CD4-positive, alpha-beta T cell treated with Interferon gamma for 1 hour (primary cell): ENCODE results near the gene OR10V1.
"Not testable (repeated sequence)": the region's sequence is repeated elsewhere in the genome, so short reads cannot be mapped to it uniquely, and the experiment has no call there.

Experiments used
- DNase-seq: peaks from one replicate; pipeline ENCODE4 v3.0.0-alpha.2; 2020

OR10V1 gene

DNA sequence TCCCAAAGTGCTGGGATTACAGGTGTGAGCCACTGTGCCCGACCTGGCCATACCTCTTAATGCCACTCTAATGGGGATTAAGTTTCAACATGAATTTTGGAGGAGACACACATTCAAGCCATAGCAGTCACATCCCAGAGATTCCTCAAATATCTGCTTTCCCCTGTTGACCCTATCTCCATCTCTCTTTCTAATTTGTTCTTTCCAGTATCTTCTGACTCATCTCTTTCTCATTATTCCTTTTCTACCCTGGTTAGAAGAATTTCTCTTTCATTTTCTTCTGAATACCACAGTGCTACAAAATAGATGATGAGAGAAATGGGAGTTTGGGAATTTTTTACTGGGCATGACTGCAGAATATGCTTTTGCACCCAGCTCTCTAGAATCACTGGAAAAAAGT lies 5.1 kb downstream of the OR10V1 start:
- no peak for DNase-seq

DNA sequence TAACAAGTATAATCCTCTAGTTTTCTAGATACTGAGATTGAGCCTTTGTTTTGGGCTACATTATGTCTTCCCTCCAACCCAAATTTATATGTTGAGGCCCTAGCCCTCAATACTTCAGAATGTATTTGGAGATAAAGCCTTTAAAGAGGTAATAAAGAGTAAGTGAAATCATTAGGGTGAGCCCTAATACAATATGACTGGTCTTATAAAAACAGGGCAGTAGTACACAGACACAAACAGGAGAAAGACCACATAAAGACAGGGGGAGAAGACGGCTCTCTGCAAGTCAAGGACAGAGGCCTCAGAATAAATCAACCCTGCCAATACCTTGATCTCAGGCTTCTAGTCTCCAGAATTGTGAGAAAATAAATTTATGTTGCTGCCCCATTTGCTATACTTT lies 6.3 kb downstream of the OR10V1 start:
- DNase-seq: no peak

DNA sequence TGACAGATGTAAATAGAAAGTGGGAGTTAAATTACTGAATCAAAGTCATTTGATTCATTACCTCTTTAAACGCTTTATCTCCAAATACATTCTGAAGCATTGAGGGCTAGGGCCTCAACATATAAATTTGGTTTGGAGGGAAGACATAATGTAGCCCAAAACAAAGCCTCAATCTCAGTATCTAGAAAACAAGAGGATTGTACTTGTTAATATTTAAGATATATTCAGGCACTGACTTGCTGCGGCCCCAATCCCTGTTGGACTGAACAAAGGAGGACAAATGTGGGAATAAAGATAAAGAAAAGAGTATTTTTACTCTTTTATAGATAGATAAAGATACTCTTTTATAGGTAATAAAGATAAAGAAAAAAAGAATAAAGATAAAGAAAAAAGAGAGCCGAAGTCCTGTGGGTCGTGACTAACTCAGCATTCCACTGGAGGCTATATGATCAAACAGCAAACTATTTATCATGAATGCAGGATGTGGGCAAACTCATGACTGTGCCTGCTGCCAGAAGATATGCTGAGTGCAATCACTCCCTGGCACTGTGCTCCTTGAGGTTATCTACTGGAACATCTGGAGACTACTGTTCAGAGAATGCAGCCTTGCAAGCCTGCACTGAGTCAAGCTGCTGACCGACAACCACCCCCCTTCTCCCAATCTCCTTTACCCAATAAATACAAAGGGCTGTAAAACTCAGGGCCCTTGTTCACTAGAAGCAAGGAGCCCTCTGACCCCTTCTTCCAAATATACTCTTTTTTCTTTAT lies 6.9 kb downstream of the OR10V1 start:
- DNase-seq: no peak

DNA sequence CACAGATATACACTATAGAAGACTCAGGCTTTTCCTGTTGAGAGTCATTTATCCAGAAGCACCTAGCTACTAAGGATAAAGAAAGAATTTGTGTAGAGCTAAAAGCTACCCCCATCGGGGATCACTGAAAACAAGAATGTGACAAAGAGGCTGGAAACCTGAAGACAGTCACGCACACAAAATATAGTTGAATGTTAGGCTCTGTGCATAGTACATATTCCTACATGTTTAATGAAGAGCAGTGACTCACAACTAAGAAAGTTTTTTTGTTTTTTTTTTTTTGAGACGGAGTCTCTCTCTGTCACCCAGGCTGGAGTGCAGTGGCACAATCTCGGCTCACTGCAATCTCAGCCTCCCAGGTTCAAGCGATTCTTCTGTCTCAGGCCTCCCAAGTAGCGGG lies 8.4 kb downstream of the OR10V1 start:
- no peak for DNase-seq

DNA sequence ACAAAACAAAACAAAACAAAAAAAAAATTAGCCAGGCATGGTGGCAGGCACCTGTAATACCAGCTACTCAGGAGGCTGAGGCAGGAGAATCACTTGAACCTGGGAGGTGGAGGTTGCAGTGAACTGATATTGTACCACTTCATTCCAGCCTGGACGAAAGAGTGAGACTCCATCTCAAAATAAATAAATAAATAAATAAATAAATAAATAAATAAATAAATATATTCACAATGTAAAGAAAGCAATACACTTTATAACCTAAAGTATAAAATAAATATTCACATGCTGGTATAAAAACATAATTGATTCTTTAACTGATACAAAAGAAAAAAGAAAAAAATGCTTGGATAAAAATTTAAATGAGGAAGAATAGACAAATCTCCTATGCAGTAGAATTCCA lies 10.1 kb downstream of the OR10V1 start:
- not testable (repeated sequence) for DNase-seq

DNA sequence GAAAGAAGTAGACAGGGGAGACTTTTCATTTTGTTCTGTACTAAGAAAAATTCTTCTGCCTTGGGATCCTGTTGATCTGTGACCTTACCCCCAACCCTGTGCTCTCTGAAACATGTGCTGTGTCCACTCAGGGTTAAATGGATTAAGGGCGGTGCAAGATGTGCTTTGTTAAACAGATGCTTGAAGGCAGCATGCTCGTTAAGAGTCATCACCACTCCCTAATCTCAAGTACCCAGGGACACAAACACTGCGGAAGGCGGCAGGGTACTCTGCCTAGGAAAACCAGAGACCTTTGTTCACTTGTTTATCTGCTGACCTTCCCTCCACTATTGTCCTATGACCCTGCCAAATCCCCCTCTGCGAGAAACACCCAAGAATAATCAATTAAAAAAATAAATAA lies 13.5 kb downstream of the OR10V1 start:
- not testable (repeated sequence) for DNase-seq

DNA sequence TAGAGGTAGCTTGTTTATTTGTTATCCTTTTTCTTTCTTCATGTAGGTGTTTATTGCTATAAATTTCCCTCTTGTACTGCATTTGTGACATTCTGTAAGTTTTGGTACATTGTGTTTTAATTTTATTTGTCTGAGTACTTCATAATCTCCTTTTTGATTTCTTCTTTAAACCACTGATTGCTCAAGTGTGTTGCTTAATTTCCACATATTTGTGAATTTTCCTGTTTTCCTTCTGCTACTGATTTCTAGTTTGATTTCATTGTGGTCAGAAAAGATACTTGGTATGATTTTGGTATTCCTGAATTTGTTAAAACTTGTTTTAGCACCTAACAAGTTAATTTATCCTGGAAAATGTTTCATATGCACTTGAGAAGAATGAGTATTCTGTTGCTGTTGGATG lies 15.1 kb downstream of the OR10V1 start:
- DNase-seq: no peak

DNA sequence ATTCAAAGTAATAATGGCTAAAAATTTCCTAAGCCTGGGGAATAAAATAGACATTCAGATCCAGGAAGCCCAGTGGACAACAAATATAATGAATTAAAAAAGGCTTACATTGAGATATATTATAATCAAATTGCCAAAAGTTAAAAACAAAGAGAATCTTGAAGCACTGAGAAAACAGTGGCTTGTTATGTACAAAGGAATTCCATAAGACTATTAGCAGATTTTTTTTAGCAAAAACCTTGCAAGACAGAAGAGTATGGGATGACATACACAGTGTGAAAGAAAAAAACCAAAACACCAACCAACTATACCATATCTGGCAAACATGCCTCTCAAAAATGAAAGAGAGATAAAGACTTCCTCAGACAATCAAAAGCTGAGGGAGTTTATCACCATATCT lies 20.7 kb downstream of the OR10V1 start:
- no peak for DNase-seq

DNA sequence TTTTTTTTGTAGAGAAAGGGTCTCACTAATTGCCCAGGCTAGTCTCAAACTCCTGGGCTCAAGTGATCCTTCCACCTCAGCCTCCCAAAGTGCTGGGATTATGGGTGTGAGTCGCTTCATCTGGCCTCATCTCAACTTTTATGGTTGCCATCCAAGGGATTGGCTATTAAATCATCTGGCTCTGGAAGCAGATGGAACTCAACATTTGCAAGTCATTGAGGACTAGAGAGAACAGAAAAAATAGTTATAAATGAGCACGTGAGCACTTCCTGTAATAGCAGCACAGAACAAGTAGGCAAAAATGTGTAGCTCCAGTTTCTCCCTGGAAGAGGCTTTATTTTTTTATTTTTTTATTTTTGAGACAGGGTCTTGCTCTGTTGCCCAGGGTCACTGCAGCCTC lies 22.5 kb downstream of the OR10V1 start:
- no peak for DNase-seq

DNA sequence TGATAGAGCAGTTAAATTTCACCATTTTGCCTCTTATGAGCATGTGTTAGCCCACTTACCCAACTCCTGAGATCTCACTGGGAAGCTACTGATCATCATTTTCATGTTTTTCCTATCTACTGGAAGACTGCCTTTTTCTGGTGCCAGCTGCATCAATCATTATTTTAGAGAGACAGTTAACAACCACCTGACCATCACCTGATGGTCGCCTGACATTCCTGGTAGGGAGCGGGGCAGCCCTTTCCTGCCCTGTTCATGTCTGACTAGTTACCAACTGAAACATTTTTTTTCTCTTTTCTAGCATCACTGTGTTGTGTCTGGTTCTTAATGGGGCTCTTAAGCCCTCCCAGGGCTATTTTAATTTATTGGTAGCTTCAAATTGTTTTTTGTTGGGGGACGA lies 24.6 kb downstream of the OR10V1 start:
- no peak for DNase-seq

DNA sequence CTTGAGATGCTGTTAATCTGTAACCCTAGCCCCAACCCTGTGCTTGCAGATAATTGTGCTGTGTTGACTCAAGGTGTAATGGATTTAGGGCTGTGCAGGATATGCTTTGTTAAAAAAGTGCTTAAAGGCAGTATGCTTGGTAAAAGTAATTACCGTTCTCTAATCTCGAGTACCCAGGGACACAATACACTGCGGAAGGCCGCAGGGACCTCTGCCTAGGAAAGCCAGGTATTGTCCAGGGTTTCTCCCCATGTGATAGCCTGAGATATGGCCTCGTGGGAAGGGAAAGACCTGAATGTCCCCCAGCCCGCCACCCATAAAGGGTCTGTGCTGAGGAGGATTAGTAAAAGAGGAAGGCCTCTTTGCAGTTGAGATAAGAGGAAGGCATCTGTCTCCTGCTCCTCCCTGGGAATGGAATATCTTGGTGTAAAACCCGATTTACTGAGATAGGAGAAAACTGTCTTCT lies 32.4 kb downstream of the OR10V1 start:
- DNase-seq: not testable (repeated sequence)

DNA sequence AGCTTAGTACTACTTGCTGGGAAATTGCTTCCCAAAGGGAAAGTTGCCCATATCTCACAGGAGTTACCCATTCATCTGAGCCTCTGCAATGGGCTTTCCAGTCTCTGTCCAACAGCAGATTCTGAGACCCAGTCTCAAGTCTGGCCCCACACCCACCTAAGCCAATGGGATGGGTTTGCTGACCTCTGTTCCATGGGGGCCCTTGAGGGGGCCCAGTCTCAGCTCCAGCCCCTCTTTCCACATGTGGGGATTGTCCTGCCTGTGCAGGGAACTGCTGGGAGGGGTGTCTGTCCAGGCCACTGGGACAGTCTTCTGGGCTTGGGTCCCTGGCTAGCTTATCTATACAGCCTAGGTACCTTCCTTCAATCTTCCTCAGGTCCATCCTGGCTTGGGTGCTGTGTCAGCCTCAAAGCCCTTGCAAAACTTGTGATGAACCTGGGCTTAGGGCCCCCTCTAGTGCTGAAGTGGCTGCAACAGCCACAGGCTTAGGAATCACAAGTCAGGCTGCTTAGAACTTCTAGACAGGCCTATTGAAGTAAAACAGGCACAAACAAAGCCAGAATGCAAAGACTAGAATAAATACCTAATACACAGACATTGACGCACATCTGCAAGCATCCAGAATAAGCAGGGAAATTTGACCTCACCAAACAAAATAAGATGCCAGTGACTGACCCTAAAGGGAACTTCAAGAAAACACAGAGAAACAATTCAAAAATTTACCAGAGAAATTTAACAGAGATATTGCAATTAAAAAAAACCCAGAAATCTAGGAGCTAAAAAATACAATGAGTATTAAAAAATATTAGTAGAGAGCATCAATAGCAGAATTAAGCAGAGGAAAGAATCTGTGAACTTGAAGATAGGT lies 33.1 kb downstream of the OR10V1 start:
- DNase-seq: peak; percentile 62

DNA sequence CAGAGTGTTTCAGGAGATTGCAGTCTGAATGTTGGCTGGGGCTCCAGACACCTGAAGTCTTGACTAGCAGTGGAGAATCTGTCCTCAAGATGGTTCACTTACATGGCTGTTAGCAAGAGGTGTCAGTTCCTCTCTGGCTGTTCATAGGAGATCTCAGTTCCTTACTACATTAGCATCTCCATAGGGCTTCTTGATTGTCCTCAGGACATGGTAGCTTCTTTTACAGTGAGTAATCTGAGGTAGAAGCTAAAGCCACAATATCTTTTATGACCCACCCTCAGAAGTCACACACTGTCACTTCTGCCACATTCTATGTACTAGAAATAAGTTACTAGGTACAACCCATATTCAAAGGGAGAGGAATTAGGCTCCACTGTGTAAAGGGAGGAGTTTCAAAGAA lies 34.3 kb downstream of the OR10V1 start:
- DNase-seq: no peak

DNA sequence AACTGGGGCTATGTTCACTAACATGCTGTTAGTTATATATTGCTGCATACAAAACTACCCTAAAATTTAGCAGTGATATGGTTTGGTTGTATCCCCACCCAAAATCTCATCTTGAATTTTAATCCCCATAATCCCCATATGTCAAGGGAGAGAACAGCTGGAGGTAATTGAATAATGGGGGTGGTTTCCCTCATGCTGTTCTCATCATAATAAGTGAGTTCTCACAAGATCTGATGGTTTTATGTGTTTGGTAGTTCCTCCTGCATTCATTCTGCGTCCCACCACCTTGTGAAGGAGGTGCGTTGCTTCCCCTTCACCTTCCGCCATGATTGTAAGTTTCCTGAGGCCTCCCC lies 34.9 kb downstream of the OR10V1 start:
- DNase-seq: no peak

DNA sequence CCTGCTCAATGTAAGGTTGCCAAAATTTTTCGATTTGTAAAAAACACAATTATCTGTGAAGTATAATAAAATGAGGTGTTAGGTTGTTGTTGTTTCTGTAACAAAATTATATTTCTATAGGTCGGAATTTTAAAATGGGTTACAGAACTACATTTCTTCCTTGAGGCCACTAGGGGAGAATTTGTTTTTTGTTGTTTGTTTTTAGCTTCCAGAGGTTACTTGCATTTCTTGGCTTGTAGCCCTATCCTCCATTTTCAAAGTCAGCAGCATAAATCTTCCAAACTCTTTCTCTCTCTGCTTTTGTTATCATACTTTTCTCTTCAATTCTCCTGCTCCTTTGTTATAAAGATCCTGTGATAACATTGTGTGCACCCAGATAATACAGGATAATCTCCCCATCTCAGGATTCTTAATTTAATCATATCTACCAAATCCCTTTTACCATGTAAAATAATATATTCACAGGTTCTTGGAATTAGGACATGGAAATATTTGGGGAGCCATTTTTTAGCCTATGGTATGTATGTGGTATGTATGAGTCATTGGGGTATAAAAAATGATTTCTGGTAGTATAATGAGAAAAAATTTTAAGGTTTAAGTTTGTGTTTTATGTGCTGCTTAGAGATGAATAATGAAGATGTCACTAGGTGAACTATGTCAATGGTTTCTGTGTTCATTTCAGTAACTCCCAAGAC lies 35.4 kb downstream of the OR10V1 start:
- no peak for DNase-seq

DNA sequence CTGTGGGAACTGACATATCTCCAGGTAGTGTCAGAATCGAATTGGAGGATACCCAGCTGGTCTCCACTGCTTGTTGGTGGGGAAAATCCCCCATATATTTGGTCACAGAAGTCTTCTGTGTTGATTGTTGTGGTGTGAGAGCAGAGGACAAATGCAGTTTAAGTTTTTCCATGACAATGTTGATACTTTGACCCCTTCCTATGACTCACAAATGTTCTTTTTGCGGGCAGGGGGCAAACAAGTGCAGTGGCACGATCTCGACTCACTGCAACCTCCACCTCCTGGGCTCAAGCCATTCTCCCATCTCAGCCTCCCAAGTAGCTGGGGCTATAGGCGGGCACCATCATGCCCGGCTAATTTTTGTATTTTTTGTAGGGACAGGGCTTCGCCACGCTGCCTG lies 37.4 kb downstream of the OR10V1 start:
- no peak for DNase-seq

DNA sequence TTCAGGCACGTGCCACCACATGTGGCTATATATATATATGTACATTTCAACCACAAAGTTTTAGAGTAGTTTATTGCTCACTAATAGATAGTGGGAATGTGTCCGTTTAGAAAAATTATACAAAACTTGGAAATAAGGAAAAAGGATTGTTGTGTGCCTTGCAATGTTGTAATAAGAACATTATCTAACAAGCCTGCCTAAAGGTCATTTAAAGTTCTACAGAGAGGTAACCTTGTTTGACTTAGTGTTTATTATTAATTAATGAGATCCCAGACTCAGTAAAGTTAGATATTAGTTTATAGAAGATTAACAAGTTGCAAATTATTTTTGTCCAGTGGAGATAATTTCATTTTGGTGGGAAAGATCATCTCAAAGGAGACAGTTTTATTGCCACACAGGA lies 39.4 kb downstream of the OR10V1 start:
- DNase-seq: no peak

DNA sequence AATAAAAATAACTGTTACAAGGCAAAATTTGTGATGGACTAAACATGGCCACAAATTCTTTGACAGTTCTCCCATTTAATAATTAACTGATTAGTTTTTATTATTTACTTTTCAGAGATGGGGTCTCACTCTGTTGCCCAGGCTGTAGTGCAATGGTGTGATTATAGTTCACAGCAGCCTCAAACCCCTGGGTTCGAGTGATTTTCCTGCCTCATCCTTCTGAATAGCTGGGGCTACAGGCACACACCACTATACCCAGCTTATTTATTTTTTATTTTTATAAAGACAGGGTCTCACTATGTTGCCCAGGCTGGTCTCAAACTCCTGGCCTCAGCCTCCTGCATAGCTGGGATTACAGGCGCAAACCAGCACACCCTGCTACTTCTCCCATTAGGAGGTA lies 40.4 kb downstream of the OR10V1 start:
- no peak for DNase-seq

DNA sequence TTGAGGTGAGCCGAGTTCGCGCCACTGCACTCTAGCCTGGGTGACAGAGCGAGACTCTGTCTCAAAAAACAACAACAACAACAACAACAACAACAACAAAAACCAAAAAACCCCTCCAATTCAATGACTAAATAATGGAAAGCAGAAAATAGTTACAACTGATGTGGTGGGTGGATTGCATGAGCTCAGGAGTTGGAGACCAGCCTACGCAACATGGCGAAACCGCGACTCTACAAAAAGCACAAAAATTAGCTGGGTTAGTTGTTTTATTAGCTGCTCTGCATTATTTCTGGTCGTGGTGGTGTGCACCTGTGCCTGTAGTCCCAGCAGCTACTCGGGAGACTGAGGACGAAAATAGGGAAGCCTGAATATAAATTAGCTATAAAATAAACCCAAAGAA lies 42.2 kb downstream of the OR10V1 start:
- DNase-seq: no peak

DNA sequence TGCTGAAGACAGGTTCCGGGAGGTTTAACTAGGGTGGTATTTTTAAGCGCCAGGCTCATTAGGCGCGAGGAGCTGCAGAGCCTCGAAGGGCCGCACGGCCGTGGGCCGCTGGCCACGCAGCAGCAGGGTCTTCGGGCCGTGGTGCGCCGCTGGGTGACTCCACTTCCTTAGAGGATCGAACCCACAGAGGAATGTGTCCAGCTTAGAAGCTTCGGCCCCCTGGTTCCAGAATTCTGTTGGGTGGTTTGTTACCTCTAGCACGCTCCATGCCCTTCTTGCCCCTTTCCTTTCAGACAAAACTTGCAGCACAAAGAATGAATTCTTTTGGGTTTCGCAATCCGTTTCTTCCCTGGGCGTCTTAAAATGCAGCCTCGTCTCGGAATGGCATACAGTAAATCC lies 44.0 kb downstream of the OR10V1 start:
- no peak for DNase-seq

DNA sequence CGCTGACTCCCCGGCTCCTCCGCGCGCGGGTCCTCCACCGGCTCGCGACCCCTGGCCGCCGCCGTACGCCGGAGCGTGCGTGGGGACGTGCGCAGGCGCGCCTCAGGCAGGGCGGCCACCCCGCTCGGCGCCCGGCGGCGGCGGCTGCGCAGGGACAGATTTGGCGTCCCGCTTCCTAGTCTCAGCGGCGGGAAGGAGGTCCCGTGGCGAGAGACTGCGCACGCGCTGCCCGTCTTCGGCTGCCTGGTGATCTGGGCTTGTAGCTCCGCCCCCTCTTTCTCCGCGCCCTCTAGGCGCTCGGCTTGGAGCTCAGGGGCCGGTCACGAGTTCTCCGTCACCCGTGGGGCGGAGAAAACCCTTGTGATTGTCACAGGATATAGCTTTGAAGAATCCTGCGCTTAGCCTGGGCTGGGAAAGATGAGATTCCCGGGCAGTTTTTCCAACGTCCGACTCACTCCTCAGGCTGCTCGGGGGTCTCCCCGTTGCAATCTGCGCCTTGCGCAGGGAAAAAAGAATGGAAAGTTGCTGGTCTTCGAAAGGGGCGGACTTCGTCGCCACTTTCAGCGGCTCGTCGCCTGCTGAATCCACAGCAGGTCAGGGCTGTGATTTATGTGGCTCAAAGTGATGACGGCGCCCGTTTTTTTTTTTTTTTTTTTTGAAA lies 44.6 kb downstream of the OR10V1 start, which contains the start of gene PATL1:
Gene PATL1, minus strand, starts transcription at position 88 of the 661 bp plus-strand sequence. CDS start 142 bp downstream, outside the sequence.
- DNase-seq: peak; percentile 99

DNA sequence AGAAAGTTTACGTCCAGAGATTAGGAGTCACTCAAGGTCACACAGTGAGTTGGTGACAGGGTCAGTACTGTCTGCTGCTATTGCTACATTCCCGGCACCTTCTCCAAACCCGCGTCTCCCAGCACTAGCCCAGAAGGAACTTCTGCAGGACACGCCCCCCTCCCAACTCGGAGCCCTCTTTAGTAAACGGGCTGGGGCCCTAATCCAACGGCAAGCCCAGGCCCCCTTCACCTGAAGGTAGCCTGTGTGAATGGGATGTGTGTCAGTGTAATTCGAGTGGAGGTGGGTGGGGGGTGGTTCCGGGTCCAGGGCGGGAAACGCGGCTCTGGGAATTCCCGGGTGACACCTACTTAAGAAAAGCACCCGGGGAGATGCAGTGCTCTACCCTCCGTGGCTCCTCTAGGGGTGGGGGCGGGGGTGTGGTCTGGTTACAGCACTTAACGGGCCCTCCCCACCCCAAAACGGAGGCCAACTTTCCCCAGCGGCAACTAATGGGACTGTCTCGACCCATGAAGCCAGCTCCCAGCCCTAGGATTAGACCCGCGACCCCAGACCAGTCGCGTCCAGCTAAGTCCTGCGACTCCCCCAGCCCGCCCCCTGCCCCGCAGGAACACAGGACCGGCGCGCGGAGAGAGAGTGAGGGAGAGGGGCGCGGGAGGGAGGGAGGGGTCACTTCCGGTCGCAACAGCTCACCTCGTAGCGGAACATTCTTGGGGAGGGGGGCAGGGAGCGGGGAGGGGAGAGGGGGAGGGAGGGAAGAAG lies 45.3 kb downstream of the OR10V1 start:
- DNase-seq: peak; percentile 78
